IPS-NIHi7 (cell line): ENCODE measurements around the gene GALNT13.
A peak's percentile ranks its signal among the peaks of the same experiment; 100 is the strongest.

Experiments
- DNase-seq: peaks from one replicate; pipeline ENCODE4 v3.0.0; 2012; ENCODE audit warnings: mixed read lengths; ENCODE audit errors: extremely low spot score

The GALNT13 gene

GRCh38 chr2:154480521-154480920 lies 608.8 kb downstream of the GALNT13 start:
- DNase-seq = no peak

- no peak for DNase-seq
These were observed 609.6 kb downstream of the GALNT13 start for GRCh38 chr2:154481336-154481735.

DNA sequence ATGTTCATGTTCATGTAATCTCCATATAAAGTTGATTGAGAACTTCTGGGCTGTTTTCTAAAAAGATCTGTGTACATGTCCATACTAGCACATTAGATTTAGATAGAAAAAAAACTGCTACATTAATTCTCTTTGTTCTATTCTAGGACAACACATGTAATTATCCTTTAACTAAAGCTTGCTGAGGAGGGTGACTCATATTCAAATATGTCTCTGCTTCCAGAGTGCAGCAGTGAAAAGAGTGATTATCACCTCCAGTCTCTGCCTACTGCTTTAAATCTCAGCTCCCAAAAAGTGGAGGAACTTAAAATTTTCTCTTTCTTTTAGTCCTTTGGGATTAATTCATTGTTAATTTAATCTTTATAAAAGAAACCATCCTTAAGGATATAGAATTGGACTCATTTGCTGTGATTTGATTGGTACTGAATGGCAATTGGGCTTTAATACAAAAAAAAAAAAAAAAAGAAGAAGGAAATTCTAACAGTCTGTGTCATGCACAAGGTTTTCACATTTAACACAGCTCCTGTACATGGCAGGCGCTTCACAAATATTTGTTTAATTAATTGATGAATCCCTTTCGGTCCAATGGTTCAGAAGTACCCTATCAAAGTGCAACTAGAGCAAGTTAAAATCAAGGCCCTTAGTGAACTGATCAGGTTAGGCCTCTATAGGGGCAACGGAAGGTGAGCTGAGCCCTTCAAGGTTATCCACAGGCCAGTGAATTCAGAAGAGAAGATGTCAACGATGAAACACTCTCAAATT lies 612.8 kb downstream of the GALNT13 start:
- DNase-seq = peak; percentile 24

- no peak for DNase-seq
These were observed 617.1 kb downstream of the GALNT13 start for GRCh38 chr2:154488801-154489200.

DNA sequence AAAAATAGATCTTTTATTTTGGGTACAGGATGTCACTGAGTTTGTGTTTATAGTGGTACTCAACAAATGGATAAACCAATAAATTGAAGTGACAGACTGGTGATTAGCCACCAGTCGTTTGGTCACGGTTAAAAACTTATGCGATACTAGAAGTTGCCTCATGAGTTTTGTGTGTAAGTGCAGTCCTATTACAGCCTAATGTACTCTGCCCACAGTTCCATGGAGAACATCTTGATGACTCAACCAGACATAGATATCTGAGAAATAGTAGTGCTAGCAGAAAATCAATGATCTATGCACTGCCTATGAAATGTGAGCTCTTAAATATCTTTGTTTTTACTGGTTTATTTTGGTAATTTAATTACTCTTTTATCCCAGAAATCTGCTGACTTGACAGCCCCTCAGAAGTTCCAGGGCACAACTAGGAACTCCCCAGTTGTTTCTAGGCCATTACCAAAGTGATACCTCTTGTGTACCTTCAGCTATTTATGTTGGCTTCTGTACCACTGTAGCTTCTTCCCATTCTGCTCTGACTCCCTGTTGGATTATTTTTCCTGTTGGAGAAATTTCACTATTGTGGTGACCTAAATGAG lies 617.6 kb downstream of the GALNT13 start:
- DNase-seq = no peak

DNA sequence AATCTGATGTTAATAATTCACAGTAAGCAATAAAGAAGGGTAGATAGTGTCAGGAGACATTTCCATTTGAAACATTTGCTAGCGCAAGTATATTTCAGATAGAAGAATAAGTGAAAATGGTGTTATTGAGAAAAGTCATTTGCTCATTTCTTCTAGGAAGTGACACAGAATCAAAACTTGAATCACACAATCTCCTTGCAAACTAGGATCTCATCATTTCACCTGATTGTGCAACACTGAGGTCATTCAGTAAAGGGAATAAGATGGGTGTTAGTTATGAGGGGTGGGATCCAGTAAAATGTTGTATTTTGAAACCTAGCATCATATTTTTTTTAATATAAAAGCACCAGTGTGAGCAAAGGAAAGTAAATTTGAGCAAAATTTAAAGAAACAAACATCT lies 618.8 kb downstream of the GALNT13 start:
- DNase-seq = no peak

DNA sequence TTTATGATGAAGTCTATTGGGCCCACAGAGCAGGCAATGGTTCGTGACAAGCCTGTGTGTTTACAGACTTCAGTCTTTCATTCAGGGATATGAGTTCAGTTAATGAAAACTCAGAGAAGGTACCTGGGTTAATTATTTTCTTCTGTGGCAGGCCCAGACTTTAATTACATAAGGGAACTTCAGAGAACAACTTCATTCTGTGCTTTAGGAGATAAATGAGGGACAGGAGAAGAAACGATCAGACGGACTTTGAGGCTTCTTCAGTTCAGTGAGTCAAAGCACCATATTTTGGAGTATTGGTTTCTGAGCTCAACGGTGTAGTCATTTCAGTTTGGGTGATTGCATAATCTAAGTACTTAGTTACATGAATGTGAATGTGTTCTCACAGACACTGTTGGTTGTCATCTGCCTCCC lies 623.7 kb downstream of the GALNT13 start:
- no peak for DNase-seq

DNA sequence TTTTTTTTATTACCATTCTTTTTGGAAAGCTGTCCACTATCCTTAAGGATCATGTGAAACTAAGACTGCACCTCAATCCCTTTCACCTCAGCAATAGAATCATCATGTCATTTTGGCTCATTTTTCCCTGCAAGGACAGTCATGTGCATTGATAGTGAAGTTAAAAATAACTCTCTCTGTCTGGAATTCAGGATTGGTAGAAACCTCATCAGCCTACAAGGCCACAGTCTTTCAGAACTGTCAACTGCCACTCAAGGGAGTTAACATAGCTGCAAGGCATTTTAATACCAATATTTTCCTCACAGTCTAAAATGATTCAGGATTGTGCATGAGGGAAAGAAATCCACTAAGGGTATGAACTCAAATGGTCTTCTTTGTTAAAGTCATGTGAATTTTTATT lies 625.3 kb downstream of the GALNT13 start:
- DNase-seq = no peak
